NCI-H1105 treated with DMSO at 0.1 percent for 48 hours (cell line): ENCODE results near the gene WDR82.

Source experiments
- DNase-seq: peaks from one replicate; lab custom pipeline; 2025; lab: John Stamatoyannopoulos, UW

The WDR82 gene

DNA sequence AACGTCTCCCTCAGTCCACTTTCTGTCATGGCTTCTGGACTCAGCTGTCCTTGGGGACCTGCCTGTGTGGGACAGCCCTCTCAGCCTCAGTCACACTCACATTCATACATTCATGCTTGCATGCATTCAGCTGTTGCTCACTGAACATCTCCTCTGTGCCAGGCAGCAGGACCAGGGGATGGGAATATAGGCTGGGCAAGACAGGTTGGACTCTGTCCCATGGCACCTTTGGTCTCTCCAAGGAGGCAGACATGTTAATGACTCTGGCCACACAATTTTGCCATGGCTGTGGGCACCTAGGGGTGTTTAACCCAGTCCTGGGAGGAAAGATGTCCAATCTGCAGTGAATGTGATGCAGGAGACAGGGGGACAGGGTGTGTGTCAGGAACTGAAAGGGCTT is 29.9 kb upstream of the WDR82 start:
- no peak for DNase-seq

DNA sequence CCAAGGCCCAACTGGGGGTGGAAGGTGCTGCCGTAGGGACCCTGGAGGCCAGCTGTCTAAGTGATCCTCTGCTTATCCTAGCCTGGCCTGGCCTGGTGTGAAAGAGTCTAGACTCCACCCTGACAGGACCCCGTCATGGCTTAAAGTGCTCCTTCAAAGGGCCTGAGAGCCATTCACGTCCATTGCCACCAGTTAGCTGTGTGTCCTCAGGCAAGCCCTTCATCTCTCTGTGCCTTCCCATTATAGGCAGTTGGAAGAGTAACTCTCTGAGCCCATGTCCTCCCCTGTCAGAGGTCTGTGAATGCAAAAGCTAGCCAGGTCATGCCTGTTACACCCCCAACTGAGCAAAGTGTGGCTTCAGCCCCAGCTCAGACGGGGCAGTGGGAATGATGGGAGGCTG is 28.5 kb upstream of the WDR82 start:
- DNase-seq = no peak

DNA sequence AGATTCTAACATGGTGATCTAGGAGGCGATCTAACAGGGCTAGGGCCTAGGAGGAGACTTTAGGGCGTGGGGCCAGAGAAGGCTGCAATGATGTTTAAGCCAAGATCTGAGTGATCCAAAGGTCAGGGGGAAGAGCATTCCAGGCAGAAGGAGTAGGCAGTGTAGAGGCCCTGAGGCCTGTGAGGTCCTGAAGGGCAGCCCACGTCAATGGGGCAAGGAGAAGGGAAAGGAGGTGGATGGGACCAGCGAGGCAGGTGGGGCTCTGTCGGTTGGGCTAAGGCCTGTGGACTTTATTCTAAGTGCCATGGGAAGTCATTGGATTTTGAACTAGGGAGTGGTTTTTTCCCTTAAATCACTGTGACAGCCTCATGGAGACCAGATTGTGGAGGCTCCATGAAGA is 27.5 kb upstream of the WDR82 start:
- no peak for DNase-seq

DNA sequence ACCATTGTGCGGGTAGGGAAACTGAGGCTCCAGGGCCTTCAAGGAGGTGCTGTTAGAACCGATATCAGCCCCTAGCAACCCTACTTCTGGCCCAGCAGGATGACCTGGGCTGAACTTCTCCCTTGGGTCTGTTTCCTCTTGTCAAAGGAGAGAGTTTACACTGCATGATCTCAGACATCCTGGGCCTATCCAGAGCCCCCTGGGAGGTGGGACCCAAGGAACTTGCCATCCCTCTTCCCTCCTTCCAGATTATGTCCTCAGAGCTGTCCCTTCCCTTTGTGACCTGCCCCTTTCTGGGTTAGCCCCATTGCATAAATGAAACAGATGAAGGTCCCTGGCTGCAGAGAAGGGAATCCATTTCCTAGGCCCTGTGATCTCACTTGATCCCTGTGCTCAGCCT is 25.4 kb upstream of the WDR82 start:
- DNase-seq = no peak

DNA sequence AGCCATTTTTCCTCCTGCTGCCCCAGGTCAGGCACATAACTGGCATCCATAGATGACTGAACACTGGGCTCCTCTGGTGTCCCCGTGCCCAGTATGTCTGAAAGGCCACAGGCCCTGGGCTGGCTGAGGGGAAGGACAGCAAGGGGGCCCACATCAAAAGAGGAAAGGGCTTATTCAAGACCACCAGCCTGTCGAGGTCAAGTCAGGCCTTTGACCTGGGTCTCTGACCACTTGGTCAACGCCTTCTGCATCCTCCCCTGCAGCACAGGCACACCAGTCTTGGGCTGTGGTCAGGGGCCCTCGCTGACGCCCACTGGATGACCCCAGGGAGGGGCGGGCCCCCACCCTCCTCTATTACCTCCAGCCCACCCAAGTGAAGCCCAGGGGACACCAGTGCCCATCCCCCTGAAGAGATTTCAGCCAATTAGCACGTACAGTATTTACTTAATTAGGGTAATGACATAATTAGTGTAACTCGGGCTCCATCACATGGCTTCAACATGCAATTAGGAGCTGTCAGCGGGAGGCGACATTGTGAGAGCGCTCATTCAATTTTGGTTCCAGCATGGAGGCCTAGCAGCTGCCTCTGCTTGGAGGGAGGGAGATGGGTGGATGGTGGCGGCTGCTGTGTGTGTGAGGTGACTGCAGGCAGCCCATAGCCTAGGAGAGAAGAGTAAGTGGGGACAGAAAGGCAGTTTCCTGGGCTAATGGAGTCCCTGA is 24.1 kb upstream of the WDR82 start:
- peak; percentile 30 for DNase-seq

DNA sequence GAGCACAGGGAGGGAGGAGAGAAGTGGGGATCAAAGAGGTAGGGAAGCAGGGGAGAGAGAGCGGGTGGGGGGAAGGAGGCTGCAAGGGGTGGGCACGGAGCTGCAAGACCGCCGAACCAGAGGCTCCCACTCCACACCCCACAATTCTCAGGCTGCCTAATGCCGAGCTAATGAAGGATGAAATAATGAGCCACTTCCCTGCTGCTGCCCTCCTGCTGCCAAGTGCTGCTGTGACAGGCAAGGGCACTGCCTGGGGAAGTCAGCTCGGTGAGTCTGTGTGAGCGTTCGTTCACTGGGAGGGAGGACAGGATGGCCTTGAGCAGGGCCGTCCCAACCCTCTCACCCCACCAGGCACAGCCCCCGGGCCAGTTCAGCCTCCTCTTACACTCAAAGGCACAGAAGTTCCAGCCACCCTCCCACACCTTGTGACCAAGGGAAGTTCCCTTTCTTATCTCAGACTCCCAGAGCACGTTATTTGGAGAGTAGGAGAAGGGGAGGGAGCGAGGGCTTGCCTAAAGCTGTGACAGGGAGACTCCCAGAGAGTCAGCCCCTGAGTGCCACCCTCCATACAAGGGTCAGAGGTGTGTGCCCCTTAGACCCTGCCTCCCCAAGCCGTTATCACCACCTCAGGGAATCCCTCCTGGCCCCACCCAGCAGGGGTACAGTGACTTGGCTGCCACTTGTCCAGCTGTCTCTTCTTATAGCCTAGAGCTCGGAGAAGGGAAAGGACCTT is 21.6 kb upstream of the WDR82 start:
- DNase-seq = no peak

DNA sequence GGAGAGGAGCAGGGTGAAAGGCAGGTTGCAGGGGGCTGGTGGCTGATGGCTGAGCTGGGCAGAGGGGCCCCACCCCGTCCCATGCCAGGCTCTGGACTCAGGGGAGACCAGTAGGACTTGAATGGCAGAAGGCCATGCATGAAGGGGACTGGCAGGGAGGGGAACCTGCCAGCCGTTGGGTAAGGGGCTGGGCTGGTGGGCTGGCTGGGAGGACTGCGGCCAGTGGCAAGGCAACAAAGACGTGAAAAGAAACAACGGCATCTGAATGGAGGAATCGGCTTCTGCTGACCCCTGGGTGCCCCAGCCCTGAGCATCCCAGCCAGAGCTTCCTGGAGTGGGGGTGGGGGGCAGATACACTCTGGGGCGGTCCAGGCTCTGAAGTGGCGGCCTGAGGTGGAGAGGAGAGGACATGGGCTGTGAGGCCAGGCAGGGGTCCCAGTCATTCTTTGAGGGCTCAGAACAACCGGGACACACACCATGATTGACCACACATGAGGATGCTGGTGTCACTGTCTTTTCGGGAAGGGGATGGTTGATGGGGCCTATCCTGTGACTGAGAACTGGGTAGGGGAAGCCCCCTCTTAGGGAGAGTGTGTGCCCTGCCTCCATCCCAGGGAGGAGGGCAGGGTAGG is 20.9 kb upstream of the WDR82 start:
- DNase-seq = no peak

DNA sequence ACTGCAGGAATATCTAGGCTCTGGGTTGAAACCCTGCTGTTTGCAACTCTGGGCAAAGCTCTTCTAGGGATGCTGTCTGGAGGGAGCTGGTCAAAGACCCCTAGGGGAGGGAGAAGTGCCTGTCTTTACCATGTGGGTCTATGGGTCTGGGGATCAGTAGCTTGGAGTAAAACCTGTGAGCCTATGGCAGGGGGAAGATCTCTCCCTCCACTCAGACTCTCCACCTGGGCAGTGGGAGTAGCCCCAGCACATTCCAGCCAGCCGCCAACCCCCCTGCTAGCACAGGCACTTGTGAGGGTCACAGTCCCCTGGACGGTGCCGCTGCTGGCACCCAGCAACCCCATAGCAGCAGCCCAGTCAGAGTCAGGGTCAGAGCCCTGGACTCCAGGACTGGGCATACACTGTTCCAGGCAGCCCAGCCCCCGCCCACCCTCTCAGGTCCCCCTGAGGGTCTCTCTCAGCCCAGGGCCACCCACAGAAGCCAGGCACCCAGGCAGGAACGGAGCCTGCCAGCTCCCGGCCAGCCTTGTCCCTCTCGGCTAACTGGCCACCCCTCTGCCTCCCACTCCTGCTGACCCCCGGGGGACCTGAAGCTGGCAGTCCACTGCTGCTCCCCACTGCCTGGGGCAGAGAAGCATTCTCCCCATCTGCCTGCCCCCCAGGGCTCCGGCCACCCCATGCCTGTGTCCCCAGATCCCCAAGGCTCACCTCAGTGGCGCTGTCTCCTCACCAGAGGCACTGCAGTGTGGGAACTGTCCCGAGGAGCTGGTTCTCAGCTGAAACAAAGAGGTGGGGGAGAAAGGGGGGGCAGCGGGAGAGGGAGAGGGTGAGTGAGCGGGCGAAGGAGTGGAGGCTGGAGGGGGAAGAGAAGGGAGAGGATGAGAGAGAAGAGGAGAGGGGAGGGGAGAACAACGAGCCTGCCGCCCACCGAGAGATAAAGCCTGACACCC is 20.0 kb upstream of the WDR82 start:
- DNase-seq = no peak

DNA sequence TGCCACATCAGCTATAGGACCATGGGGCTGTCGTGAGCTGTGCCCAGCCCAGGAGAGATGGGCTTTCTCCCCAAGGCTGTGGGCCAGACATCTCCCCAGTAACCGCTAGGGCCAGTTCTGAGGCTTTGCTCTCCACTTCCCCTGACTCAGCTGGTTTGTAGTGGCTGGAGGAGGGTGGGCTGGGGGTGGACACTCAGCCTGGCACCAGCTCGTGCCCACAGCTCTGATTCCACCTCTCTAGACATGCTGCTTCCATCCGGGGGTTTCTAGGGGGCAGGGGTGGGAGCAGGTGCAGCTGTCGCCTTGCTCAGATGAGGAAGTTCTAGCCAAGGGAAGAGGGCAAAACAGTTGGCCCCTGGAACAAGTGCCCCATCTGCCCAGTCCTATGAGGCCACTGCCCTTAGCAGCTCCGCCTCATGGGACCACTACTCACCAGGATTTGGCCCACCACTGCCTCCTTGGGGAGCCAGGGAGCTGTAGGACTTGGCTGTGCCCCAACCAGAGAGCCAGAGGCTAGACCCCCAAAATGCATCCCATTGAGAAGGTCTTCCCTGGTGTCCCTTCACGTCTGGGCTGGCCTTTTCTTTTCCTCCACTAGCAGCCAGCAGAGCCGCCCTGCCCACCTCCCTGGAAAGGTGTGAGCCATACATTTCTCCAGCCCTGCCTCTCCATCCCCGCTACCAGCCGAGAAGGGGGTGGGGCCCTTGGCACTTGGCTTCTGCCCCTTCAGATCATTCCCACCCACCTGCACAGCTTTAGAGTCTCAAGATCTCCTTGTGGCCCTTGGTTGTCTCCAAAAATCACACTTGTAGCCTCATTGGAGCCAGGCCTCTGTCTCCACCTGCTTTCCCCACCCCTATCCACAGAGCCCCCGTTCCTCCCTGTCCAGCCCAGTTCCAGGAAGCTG is 19.0 kb upstream of the WDR82 start:
- no peak for DNase-seq

DNA sequence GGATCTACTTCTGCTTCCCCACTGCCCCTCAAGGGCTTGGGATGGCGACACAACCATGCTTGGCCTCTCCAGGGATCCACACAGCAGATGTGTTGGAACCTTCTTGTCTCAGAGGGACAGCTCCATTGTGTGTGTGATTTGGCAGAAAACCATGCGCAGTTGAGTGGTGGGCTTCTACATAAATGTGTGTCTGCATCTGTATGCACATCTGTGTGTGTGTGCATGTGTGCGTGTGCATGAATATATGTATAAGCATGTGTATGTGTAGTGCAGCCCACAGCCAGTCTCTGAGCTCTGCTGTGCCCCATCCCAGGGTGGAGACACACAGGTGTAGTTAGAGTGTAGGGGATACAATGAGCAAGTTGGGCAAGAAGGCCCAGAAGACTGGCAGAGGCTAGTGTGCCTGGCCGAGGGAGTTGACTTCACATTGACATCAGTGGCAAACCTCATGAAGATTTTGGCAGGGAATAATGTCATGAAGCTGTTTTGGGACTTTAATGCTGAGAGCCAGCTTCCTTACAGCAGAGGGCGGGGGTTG is 17.3 kb upstream of the WDR82 start:
- DNase-seq = no peak

DNA sequence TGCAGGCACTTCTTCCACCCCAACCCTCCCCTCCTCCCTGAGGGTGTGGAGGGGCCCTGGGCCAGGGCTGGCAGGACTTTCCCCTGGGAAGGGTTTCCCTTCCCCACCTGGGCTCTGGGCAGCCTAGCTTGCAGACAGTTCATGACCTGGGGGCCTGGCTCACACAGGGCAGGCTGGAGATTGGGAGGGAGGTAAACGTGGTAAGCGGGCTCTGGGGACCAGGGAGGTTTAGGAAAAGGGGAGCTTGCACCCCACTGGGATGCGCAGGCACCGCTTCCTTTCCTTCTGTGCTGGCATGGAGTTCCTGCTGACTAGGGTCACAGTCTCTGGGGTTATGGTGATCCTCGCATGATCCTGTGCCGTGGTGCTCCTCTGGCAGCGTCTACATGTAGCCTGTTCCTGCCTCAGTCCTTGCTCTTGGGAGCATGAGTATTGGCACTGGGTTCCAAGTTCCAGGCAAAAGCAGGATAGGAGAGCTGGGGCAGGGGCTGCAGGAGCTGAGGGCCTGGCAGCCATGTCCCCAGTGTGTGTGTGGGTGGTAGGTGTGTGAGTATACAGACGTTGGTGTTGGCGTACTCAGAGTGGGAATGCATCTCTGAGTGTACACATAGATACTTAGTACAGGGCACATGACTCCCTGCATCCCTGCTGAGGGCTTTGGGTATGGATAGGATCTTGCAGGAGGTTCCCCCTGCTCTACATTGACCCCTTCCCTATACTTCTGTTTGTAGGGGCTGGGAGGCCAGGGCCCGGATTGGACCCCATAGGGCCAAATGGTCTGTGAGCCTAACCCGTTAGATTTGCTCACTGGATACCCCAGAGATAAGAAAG is 16.1 kb upstream of the WDR82 start:
- DNase-seq = no peak

DNA sequence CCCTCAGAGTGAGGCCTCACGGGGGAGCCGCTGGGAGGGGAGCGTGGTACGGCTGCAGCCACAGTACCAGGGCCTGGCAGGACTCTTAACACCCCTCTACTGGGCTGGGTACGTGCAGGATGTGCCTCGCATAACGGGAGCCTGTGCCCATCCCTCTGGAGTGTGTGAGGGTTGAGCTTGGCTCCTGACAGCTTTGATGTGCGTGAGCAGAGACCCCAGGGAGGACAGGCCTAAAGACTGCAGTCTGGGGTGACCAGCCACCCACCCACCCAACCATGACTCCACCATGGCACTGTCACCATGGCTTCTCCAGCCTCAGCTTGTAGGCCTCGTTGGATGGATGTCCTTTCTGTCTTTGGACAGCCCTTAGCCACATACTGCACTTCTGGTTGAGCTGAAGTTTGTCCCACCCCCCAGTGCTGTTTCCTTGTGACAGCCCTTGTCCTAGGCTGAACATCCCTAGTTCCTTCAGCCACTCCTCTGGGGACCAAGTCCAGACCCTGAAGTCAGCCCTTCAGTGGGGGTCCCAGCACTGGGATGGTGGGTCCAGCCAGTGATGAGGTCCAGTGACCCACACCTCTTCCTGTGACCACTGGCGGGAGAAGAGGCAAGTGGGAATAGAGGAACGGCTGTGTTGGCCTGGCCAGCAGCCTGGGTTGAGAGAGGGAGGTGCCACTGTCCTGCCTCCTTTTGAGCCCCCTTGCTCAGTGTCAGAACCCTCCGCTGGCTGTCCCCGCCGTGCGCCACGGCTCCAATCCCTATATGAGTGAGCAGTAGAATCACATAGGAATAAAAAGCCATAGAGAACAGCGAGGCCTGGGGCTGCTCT is 15.3 kb upstream of the WDR82 start:
- no peak for DNase-seq

DNA sequence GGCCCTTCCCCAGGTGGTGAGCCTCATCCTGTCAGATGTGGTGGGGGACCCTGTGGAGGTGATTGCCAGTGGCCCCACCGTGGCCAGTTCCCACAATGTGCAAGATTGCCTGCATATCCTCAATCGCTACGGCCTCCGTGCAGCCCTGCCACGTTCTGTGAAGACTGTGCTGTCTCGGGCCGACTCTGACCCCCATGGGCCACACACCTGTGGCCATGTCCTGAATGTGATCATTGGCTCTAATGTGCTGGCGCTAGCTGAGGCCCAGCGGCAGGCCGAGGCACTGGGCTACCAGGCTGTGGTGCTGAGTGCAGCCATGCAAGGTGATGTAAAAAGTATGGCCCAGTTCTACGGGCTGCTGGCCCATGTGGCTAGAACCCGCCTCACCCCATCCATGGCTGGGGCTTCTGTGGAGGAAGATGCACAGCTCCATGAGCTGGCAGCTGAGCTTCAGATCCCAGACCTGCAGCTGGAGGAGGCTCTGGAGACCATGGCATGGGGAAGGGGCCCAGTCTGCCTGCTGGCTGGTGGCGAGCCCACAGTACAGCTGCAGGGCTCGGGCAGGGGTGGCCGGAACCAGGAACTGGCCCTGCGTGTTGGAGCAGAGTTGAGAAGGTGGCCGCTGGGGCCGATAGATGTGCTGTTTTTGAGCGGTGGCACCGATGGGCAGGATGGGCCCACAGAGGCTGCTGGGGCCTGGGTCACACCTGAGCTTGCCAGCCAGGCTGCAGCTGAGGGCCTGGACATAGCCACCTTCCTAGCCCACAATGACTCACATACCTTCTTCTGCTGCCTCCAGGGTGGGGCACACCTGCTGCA is 14.0 kb upstream of the WDR82 start:
- DNase-seq = no peak

DNA sequence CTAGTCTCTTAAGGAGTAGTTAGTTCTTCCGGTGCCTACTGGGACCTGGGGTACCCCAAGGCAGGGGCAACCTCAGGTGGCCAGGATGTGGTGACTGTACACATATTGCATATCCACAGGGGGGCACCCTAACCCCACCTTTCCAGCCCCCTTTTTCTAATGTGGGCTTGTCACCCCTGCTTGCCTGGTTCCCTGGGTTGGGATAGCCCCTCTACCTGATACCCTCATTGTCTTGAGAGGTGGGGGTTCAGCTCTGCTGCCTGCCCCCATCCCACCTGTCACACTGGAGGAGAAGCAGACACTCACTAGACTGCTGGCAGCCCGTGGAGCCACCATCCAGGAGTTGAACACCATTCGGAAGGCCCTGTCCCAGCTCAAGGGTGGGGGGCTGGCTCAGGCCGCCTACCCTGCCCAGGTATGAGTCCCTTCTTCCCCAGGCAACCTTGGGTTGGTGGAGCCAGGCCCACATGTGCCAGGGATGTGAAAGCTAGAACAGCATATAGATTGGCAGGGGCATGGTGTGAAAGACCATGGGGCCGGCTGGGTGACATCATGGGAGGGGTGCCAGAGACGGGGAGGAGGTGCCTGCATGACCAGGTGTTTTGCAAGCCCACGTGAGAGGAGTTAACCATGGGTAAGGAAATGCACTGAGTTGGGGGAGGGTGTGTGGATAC is 13.2 kb upstream of the WDR82 start:
- peak; percentile 2 for DNase-seq

DNA sequence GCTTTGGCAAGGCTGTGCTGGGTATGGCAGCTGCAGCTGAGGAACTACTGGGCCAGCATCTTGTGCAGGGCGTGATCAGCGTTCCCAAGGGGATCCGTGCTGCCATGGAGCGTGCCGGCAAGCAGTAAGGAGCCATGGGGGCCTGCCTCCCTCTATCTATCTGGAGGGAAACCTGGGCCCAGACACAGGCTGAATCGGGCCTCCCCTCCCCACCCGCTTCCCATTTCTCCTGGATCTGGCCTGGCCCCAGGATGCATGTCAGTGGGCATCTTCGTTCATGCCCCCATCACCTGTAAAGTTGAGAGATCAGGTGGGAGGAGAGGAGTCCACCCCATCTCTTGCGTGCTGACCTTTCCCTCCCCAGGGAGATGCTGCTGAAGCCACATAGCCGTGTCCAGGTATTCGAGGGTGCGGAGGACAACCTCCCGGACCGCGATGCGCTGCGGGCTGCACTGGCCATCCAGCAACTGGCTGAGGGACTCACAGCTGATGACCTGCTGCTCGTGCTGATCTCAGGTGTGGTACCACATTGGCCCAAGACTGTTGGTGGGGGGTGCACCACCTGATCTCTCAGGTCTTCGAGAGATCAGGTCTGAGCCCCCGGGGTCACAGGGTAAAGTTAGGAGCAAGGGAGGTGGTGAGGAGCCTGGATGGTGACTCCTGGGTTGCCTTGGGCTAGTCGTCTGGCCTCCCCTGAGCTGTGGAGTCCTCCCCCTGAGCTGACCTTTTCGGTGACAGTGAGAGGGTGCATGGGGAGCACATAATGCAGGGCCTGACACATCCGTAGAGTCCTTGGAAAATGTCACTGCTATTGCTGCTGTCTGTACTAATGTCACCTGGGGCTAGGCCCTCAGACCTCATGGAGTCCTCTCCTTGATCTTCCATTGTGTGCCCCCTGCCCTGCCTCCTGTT is 12.4 kb upstream of the WDR82 start:
- no peak for DNase-seq
